Measurements from ENCODE around the gene PMPCA.

DNA sequence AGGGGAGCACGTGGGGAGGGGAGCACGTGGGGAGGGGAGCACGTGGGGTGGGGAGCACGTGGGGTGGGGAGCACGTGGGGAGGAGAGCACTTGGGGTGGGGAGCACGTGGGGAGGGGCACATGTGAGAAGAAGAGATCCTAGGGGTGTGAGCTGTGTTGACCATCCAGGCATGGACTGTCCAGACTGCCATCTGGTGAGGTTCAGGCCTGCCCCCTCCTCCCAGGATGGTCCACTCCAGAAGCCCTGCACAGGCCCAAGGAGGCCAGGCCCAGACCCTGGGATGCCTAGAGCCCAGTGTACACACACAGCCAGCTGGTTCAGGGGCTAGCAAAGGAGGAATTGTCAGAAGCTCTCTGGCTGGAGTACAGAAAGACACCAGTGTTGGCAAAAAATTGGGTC, 12.8 kb upstream of the PMPCA start:
- TF ChIP-seq CREB1 (IDR thresholded peaks at IDR 0.05) (no peak), CHD2 (IDR thresholded peaks at IDR 0.05; ENCODE audit: low read length) (no peak), TCF12 (IDR thresholded peaks at IDR 0.05; ENCODE audit: low read depth, low read length) (no peak), POLR2A (IDR thresholded peaks at IDR 0.05; ENCODE audit: control extremely low read depth in 1 of 2, low read depth in 2 of 2, low read length in 2 of 2) (no peak), JUN (IDR thresholded peaks at IDR 0.05; ENCODE audit: low read depth, low read length) (no peak), PHF8 (conservative IDR thresholded peaks at IDR 0.05; ENCODE audit: low read depth, low read length) (no peak), RAD21 (IDR thresholded peaks at IDR 0.05 in 1 of 2, conservative IDR thresholded peaks at IDR 0.05 in 1 of 2; ENCODE audit: low read depth in 2 of 2, low read length in 2 of 2) (no peak), EZH2 (IDR thresholded peaks at IDR 0.05; ENCODE audit: low read depth, low read length, severe bottlenecking) (no peak), NRF1 (IDR thresholded peaks at IDR 0.05; ENCODE audit: low read depth, low read length) (no peak)
- TF ChIP-seq, protein P1, sequence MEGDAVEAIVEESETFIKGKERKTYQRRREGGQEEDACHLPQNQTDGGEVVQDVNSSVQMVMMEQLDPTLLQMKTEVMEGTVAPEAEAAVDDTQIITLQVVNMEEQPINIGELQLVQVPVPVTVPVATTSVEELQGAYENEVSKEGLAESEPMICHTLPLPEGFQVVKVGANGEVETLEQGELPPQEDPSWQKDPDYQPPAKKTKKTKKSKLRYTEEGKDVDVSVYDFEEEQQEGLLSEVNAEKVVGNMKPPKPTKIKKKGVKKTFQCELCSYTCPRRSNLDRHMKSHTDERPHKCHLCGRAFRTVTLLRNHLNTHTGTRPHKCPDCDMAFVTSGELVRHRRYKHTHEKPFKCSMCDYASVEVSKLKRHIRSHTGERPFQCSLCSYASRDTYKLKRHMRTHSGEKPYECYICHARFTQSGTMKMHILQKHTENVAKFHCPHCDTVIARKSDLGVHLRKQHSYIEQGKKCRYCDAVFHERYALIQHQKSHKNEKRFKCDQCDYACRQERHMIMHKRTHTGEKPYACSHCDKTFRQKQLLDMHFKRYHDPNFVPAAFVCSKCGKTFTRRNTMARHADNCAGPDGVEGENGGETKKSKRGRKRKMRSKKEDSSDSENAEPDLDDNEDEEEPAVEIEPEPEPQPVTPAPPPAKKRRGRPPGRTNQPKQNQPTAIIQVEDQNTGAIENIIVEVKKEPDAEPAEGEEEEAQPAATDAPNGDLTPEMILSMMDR (IDR thresholded peaks at IDR 0.05; ENCODE audit: control extremely low read depth in 1 of 3, insufficient read depth in 1 of 3, low read depth in 1 of 3, low read length in 3 of 3) = no peak
- TF ChIP-seq, protein P2, sequence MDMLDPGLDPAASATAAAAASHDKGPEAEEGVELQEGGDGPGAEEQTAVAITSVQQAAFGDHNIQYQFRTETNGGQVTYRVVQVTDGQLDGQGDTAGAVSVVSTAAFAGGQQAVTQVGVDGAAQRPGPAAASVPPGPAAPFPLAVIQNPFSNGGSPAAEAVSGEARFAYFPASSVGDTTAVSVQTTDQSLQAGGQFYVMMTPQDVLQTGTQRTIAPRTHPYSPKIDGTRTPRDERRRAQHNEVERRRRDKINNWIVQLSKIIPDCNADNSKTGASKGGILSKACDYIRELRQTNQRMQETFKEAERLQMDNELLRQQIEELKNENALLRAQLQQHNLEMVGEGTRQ (IDR thresholded peaks at IDR 0.05; ENCODE audit: low read length) = no peak

All from H1 (cell line).